ENCODE results near the gene GRM7. TPM values are rescaled to one million over a fixed set of nuclear protein-coding genes. Genes with fewer than 3 reads are reported as not detected.

GRM7 gene
- total and polyA plus RNA-seq, 4 experiments from 2014 or later = not detected

GRCh38 chr3:7322957-7323669, 462.2 kb downstream of the GRM7 start:
- ChIA-PET POLR2A (ENCODE audit: partially characterized antibody) (no interaction called here), CTCF (ENCODE audit: partially characterized antibody) (no interaction called here)
- no peaks in the 10 kb centered on the region for H3K4me1 Mint-ChIP-seq
- H3K9me3 Mint-ChIP-seq = peaks cover 0 to 3% (median 0%) of the 10 kb centered on the region in 8 donors
- no peaks in the 10 kb centered on the region for H3K36me3 Mint-ChIP-seq
- peaks cover 0 to 2% of the 10 kb centered on the region in 2 donors for H3K27me3 Mint-ChIP-seq
- no peak overlapping the region for H3K27ac Mint-ChIP-seq
- Histone ChIP-seq H3K4me1 (ENCODE audit: insufficient read depth, low read length) (no peaks in the 10 kb centered on the region), H3K36me3 (ENCODE audit: insufficient read depth, low read length) (no peaks in the 10 kb centered on the region), H3K27me3 (ENCODE audit: insufficient read depth, low read length) (no peaks in the 10 kb centered on the region), H3K9me3 (ENCODE audit: control insufficient read depth in 1 of 2, low read length in 2 of 2) (no peaks in the 10 kb centered on the region), H3K27ac (ENCODE audit: low read depth, low read length) (no peak overlapping the region), H3K4me3 (ENCODE audit: low read length in 2 of 2) (no peak overlapping the region)
- intact Hi-C loops (cut with micrococcal nuclease) = no loop called here
- no peak for DNase-seq
- H3K4me3 Mint-ChIP-seq = no peak overlapping the region

- H3K27ac ChIP-seq (ENCODE audit: low read depth, low read length) = no peak overlapping the region
- H3K27me3 ChIP-seq (ENCODE audit: insufficient read depth, low read length) = no peaks in the 10 kb centered on the region
- no peak overlapping the region for H3K4me3 ChIP-seq (ENCODE audit: low read length in 2 of 2)
- Mint-ChIP-seq H3K9me3 (peaks cover 0 to 4% (median 2%) of the 10 kb centered on the region in 8 donors), H3K36me3 (no peaks in the 10 kb centered on the region), H3K4me3 (no peak overlapping the region), H3K27me3 (peaks cover 0 to 2% of the 10 kb centered on the region in 2 donors), H3K27ac (no peak overlapping the region), H3K4me1 (no peaks in the 10 kb centered on the region)
- no peaks in the 10 kb centered on the region for H3K36me3 ChIP-seq (ENCODE audit: insufficient read depth, low read length)
- ChIA-PET CTCF (ENCODE audit: partially characterized antibody) (no interaction called here), POLR2A (ENCODE audit: partially characterized antibody) (no interaction called here)
- intact Hi-C loops (cut with micrococcal nuclease) = no loop called here
- no peaks in the 10 kb centered on the region for H3K4me1 ChIP-seq (ENCODE audit: insufficient read depth, low read length)
- no peaks in the 10 kb centered on the region for H3K9me3 ChIP-seq (ENCODE audit: control insufficient read depth in 1 of 2, low read length in 2 of 2)
- DNase-seq = no peak
Measured at GRCh38 chr3:7328339-7328738, 467.4 kb downstream of the GRM7 start.

- POLR2A ChIA-PET (ENCODE audit: partially characterized antibody) = no interaction called here
- Mint-ChIP-seq H3K27me3 (peaks cover 0 to 2% of the 10 kb centered on the region in 2 donors), H3K27ac (no peak overlapping the region), H3K4me1 (no peaks in the 10 kb centered on the region), H3K9me3 (peaks cover 0 to 11% (median 3%) of the 10 kb centered on the region in 8 donors), H3K36me3 (no peaks in the 10 kb centered on the region), H3K4me3 (peak overlapping the region in 1 of 8 donors; percentile 32)
- Histone ChIP-seq H3K9me3 (ENCODE audit: control insufficient read depth in 1 of 2, low read length in 2 of 2) (no peaks in the 10 kb centered on the region), H3K27me3 (ENCODE audit: insufficient read depth, low read length) (no peaks in the 10 kb centered on the region), H3K4me1 (ENCODE audit: insufficient read depth, low read length) (no peaks in the 10 kb centered on the region), H3K27ac (ENCODE audit: low read depth, low read length) (no peak overlapping the region), H3K4me3 (ENCODE audit: low read length in 2 of 2) (no peak overlapping the region), H3K36me3 (ENCODE audit: insufficient read depth, low read length) (no peaks in the 10 kb centered on the region)
- CTCF ChIA-PET (ENCODE audit: partially characterized antibody) = no interaction called here
- intact Hi-C loops (cut with micrococcal nuclease) = no loop called here
- DNase-seq = no peak
Measured at GRCh38 chr3:7332696-7333095, 471.8 kb downstream of the GRM7 start.

GRCh38 chr3:7333125-7333524, 472.2 kb downstream of the GRM7 start:
- intact Hi-C loops (cut with micrococcal nuclease) = no loop called here
- H3K27me3 Mint-ChIP-seq = peaks cover 0 to 2% of the 10 kb centered on the region in 2 donors
- H3K9me3 Mint-ChIP-seq = peaks cover 0 to 11% (median 4%) of the 10 kb centered on the region in 8 donors
- no peaks in the 10 kb centered on the region for H3K36me3 Mint-ChIP-seq
- no peak overlapping the region for H3K27ac Mint-ChIP-seq
- H3K4me3 Mint-ChIP-seq = peak overlapping the region in 1 of 8 donors; percentile 32
- Histone ChIP-seq H3K4me1 (ENCODE audit: insufficient read depth, low read length) (no peaks in the 10 kb centered on the region), H3K4me3 (ENCODE audit: low read length in 2 of 2) (no peak overlapping the region), H3K36me3 (ENCODE audit: insufficient read depth, low read length) (no peaks in the 10 kb centered on the region), H3K27ac (ENCODE audit: low read depth, low read length) (no peak overlapping the region), H3K27me3 (ENCODE audit: insufficient read depth, low read length) (no peaks in the 10 kb centered on the region), H3K9me3 (ENCODE audit: control insufficient read depth in 1 of 2, low read length in 2 of 2) (no peaks in the 10 kb centered on the region)
- DNase-seq = no peak
- H3K4me1 Mint-ChIP-seq = no peaks in the 10 kb centered on the region
- CTCF ChIA-PET (ENCODE audit: partially characterized antibody) = no interaction called here
- POLR2A ChIA-PET (ENCODE audit: partially characterized antibody) = no interaction called here

GRCh38 chr3:7340795-7341194, 479.9 kb downstream of the GRM7 start:
- intact Hi-C loops (cut with micrococcal nuclease) = no loop called here
- H3K9me3 Mint-ChIP-seq = peaks cover 0 to 7% (median 3%) of the 10 kb centered on the region in 8 donors
- no peak overlapping the region for H3K4me3 Mint-ChIP-seq
- Histone ChIP-seq H3K27me3 (ENCODE audit: insufficient read depth, low read length) (no peaks in the 10 kb centered on the region), H3K36me3 (ENCODE audit: insufficient read depth, low read length) (no peaks in the 10 kb centered on the region), H3K4me1 (ENCODE audit: insufficient read depth, low read length) (no peaks in the 10 kb centered on the region), H3K9me3 (ENCODE audit: control insufficient read depth in 1 of 2, low read length in 2 of 2) (no peaks in the 10 kb centered on the region), H3K4me3 (ENCODE audit: low read length in 2 of 2) (no peak overlapping the region), H3K27ac (ENCODE audit: low read depth, low read length) (no peak overlapping the region)
- no peak overlapping the region for H3K27ac Mint-ChIP-seq
- POLR2A ChIA-PET (ENCODE audit: partially characterized antibody) = no interaction called here
- DNase-seq = no peak
- no peaks in the 10 kb centered on the region for H3K27me3 Mint-ChIP-seq
- H3K4me1 Mint-ChIP-seq = no peaks in the 10 kb centered on the region
- CTCF ChIA-PET (ENCODE audit: partially characterized antibody) = no interaction called here
- no peaks in the 10 kb centered on the region for H3K36me3 Mint-ChIP-seq

- H3K27ac Mint-ChIP-seq = no peak overlapping the region
- no peaks in the 10 kb centered on the region for H3K36me3 Mint-ChIP-seq
- no peaks in the 10 kb centered on the region for H3K27me3 Mint-ChIP-seq
- no peak overlapping the region for H3K4me3 Mint-ChIP-seq
- H3K9me3 ChIP-seq (ENCODE audit: control insufficient read depth in 1 of 2, low read length in 2 of 2) = no peaks in the 10 kb centered on the region
- no peaks in the 10 kb centered on the region for H3K4me1 ChIP-seq (ENCODE audit: insufficient read depth, low read length)
- peaks cover 0 to 4% (median under 1%) of the 10 kb centered on the region in 8 donors for H3K9me3 Mint-ChIP-seq
- H3K27ac ChIP-seq (ENCODE audit: low read depth, low read length) = no peak overlapping the region
- CTCF ChIA-PET (ENCODE audit: partially characterized antibody) = no interaction called here
- DNase-seq = no peak
- H3K4me3 ChIP-seq (ENCODE audit: low read length in 2 of 2) = no peak overlapping the region
- POLR2A ChIA-PET (ENCODE audit: partially characterized antibody) = no interaction called here
- H3K36me3 ChIP-seq (ENCODE audit: insufficient read depth, low read length) = no peaks in the 10 kb centered on the region
- no peaks in the 10 kb centered on the region for H3K27me3 ChIP-seq (ENCODE audit: insufficient read depth, low read length)
- no peaks in the 10 kb centered on the region for H3K4me1 Mint-ChIP-seq
- intact Hi-C loops (cut with micrococcal nuclease) = no loop called here
Measured at GRCh38 chr3:7346364-7346763, 485.4 kb downstream of the GRM7 start.

- ChIA-PET CTCF (ENCODE audit: partially characterized antibody) (interaction anchor here (0.6 kb wide), 1 partner anchor 11 kb away, joined by 3 read pairs; no protein-coding TSS in a partner anchor), POLR2A (ENCODE audit: partially characterized antibody) (no interaction called here)
- DNase-seq = no peak
- intact Hi-C loops (cut with micrococcal nuclease) = no loop called here
- H3K9me3 ChIP-seq (ENCODE audit: control insufficient read depth in 1 of 2, low read length in 2 of 2) = no peaks in the 10 kb centered on the region
- H3K36me3 ChIP-seq (ENCODE audit: insufficient read depth, low read length) = no peaks in the 10 kb centered on the region
- no peaks in the 10 kb centered on the region for H3K27me3 ChIP-seq (ENCODE audit: insufficient read depth, low read length)
- no peak overlapping the region for H3K4me3 ChIP-seq (ENCODE audit: low read length in 2 of 2)
- H3K27ac ChIP-seq (ENCODE audit: low read depth, low read length) = no peak overlapping the region
- no peaks in the 10 kb centered on the region for H3K36me3 Mint-ChIP-seq
- no peaks in the 10 kb centered on the region for H3K4me1 Mint-ChIP-seq
- H3K27me3 Mint-ChIP-seq = no peaks in the 10 kb centered on the region
- no peak overlapping the region for H3K4me3 Mint-ChIP-seq
- H3K9me3 Mint-ChIP-seq = peaks cover 0 to 1% (median 0%) of the 10 kb centered on the region in 8 donors
- no peak overlapping the region for H3K27ac Mint-ChIP-seq
- H3K4me1 ChIP-seq (ENCODE audit: insufficient read depth, low read length) = no peaks in the 10 kb centered on the region
Measured at GRCh38 chr3:7357101-7357500, 496.2 kb downstream of the GRM7 start.

Measured in CD4-positive, alpha-beta memory T cell (primary cell).